ENCODE measurements around the gene PARVG. TPM values are rescaled to one million over a fixed set of nuclear protein-coding genes. Genes with fewer than 3 reads are reported as not detected.

PARVG gene
- total RNA-seq, 4 donors from 2014 or later = 7.1 to 16.2 (median 11.2) TPM

GRCh38 chr22:44137415-44137814 lies 43.3 kb upstream of the PARVG start:
- H3K4me3 ChIP-seq = no peak overlapping the region
- H3K27me3 ChIP-seq = no peaks in the 10 kb centered on the region
- 96% methylated on average over 3 of the region's 3 CpGs for WGBS
- H3K27ac ChIP-seq (replicated peaks in 1 of 4) = no peak overlapping the region
- peaks cover 0 to 3% (median under 1%) of the 10 kb centered on the region in 4 donors for H3K4me1 ChIP-seq
- DNase-seq (ENCODE audit: extremely low spot score) = no peak
- H3K9me3 ChIP-seq = peaks cover 0 to 17% (median 8%) of the 10 kb centered on the region in 4 donors
- H3K36me3 ChIP-seq = peaks cover 48 to 92% (median 85%) of the 10 kb centered on the region in 4 donors
- intact Hi-C loops (cut with DNase I) = no loop called here
- TF ChIP-seq POLR2A (IDR thresholded peaks at IDR 0.05; ENCODE audit: low read depth) (no peak), EP300 (IDR thresholded peaks at IDR 0.05) (no peak), CTCF (IDR thresholded peaks at IDR 0.05) (no peak), POLR2AphosphoS5 (IDR thresholded peaks at IDR 0.05) (no peak)

- H3K36me3 ChIP-seq = peaks cover 36 to 84% (median 70%) of the 10 kb centered on the region in 4 donors
- no peak for DNase-seq (ENCODE audit: extremely low spot score)
- peaks cover 0 to 13% (median 4%) of the 10 kb centered on the region in 4 donors for H3K4me1 ChIP-seq
- no peak overlapping the region for H3K4me3 ChIP-seq
- intact Hi-C loops (cut with DNase I) = no loop called here
- TF ChIP-seq EP300 (IDR thresholded peaks at IDR 0.05) (no peak), POLR2AphosphoS5 (IDR thresholded peaks at IDR 0.05) (no peak), POLR2A (IDR thresholded peaks at IDR 0.05; ENCODE audit: low read depth) (no peak), CTCF (IDR thresholded peaks at IDR 0.05) (no peak)
- 94% methylated on average over 6 of the region's 6 CpGs for WGBS
- peaks cover 0 to 17% (median 8%) of the 10 kb centered on the region in 4 donors for H3K9me3 ChIP-seq
- H3K27ac ChIP-seq (replicated peaks in 1 of 4) = no peak overlapping the region
- H3K27me3 ChIP-seq = no peaks in the 10 kb centered on the region
Measured at GRCh38 chr22:44139773-44140172, 41.0 kb upstream of the PARVG start.

GRCh38 chr22:44142421-44143104 lies 38.2 kb upstream of the PARVG start:
- Histone ChIP-seq H3K4me1 (peaks cover 6 to 22% (median 10%) of the 10 kb centered on the region in 4 donors), H3K4me3 (no peak overlapping the region), H3K27me3 (no peaks in the 10 kb centered on the region), H3K27ac (replicated peaks in 1 of 4) (no peak overlapping the region), H3K36me3 (peaks cover 17 to 66% (median 42%) of the 10 kb centered on the region in 4 donors), H3K9me3 (peaks cover 0 to 4% (median 2%) of the 10 kb centered on the region in 4 donors)
- TF ChIP-seq EP300 (IDR thresholded peaks at IDR 0.05) (no peak), CTCF (IDR thresholded peaks at IDR 0.05) (no peak), POLR2A (IDR thresholded peaks at IDR 0.05; ENCODE audit: low read depth) (no peak), POLR2AphosphoS5 (IDR thresholded peaks at IDR 0.05) (no peak)
- no peak for DNase-seq (ENCODE audit: extremely low spot score)
- intact Hi-C loops (cut with DNase I) = no loop called here
- WGBS = 94% methylated on average over 16 of the region's 16 CpGs

- no peak overlapping the region for H3K27ac ChIP-seq (replicated peaks in 1 of 4)
- DNase-seq (ENCODE audit: extremely low spot score) = no peak
- WGBS = 64% methylated on average over 4 of the region's 4 CpGs
Measured at GRCh38 chr22:44143105-44143474, 37.6 kb upstream of the PARVG start.

More at GRCh38 chr22:44143105-44143474, 37.6 kb upstream of the PARVG start:
- H3K4me3 ChIP-seq = no peak overlapping the region
- intact Hi-C loops (cut with DNase I) = no loop called here
- no peaks in the 10 kb centered on the region for H3K9me3 ChIP-seq
- no peak for TF ChIP-seq CTCF (IDR thresholded peaks at IDR 0.05)
- H3K36me3 ChIP-seq = peaks cover 12 to 64% (median 37%) of the 10 kb centered on the region in 4 donors
- H3K4me1 ChIP-seq = peaks cover 11 to 27% (median 13%) of the 10 kb centered on the region in 4 donors
- H3K27me3 ChIP-seq = no peaks in the 10 kb centered on the region

All from esophagus muscularis mucosa (tissue), 4 donors.